ENCODE measurements around the gene AHI1. TPM values are rescaled to one million over a fixed set of nuclear protein-coding genes. Genes with fewer than 3 reads are reported as not detected.
"Not testable (repeated sequence)": the region's sequence is repeated elsewhere in the genome, so short reads cannot be mapped to it uniquely, and the experiment has no call there.

AHI1 gene
- total and polyA plus RNA-seq, 2 donors from 2014 or later: 9.1 to 28.5 TPM

GRCh38 chr6:135250234-135250633 lies 247.3 kb downstream of the AHI1 start:
- Histone ChIP-seq H3K4me3 (ENCODE audit: low read length in 3 of 3) (no peak overlapping the region), H3K36me3 (ENCODE audit: control insufficient read depth in 2 of 3, insufficient read depth in 3 of 3, low read length in 3 of 3) (no peaks in the 10 kb centered on the region), H3K27ac (ENCODE audit: low read depth in 2 of 2, low read length in 2 of 2) (no peak overlapping the region), H3K9me3 (ENCODE audit: control insufficient read depth in 2 of 3, insufficient read depth in 1 of 3, low read length in 3 of 3) (no peaks in the 10 kb centered on the region), H3K4me1 (ENCODE audit: control insufficient read depth in 2 of 3, insufficient read depth in 2 of 3, low read depth in 1 of 3, low read length in 3 of 3) (no peaks in the 10 kb centered on the region), H3K9ac (ENCODE audit: low read length in 3 of 3) (no peak overlapping the region), H3K27me3 (ENCODE audit: control insufficient read depth, insufficient read depth, low read length) (no peaks in the 10 kb centered on the region)
- TF ChIP-seq CTCF (IDR thresholded peaks at IDR 0.05; ENCODE audit: borderline replicate concordance, extremely low read depth, insufficient read depth): no peak
- intact Hi-C loops (cut with DNase I): no loop called here
- DNase-seq: no peak
- FAIRE-seq: no peak

GRCh38 chr6:135246412-135247012 lies 251.0 kb downstream of the AHI1 start:
- H3K4me3 ChIP-seq (ENCODE audit: low read length in 3 of 3); DNase-seq; intact Hi-C loops (cut with DNase I); H3K27me3 ChIP-seq (ENCODE audit: control insufficient read depth, insufficient read depth, low read length); H3K36me3 ChIP-seq (ENCODE audit: control insufficient read depth in 2 of 3, insufficient read depth in 3 of 3, low read length in 3 of 3); H3K4me1 ChIP-seq (ENCODE audit: control insufficient read depth in 2 of 3, insufficient read depth in 2 of 3, low read depth in 1 of 3, low read length in 3 of 3); H3K9me3 ChIP-seq (ENCODE audit: control insufficient read depth in 2 of 3, insufficient read depth in 1 of 3, low read length in 3 of 3); H3K27ac ChIP-seq (ENCODE audit: low read depth in 2 of 2, low read length in 2 of 2); FAIRE-seq; H3K9ac ChIP-seq (ENCODE audit: low read length in 3 of 3): not testable (repeated sequence)

- intact Hi-C loops (cut with DNase I): no loop called here
- DNase-seq (no peak), FAIRE-seq (no peak)
- Histone ChIP-seq H3K4me1 (ENCODE audit: control insufficient read depth in 2 of 3, insufficient read depth in 2 of 3, low read depth in 1 of 3, low read length in 3 of 3) (no peaks in the 10 kb centered on the region), H3K9me3 (ENCODE audit: control insufficient read depth in 2 of 3, insufficient read depth in 1 of 3, low read length in 3 of 3) (no peaks in the 10 kb centered on the region), H3K27ac (ENCODE audit: low read depth in 2 of 2, low read length in 2 of 2) (no peak overlapping the region), H3K9ac (ENCODE audit: low read length in 3 of 3) (no peak overlapping the region), H3K36me3 (ENCODE audit: control insufficient read depth in 2 of 3, insufficient read depth in 3 of 3, low read length in 3 of 3) (no peaks in the 10 kb centered on the region), H3K4me3 (ENCODE audit: low read length in 3 of 3) (no peak overlapping the region), H3K27me3 (ENCODE audit: control insufficient read depth, insufficient read depth, low read length) (no peaks in the 10 kb centered on the region)
- no peak for TF ChIP-seq CTCF (IDR thresholded peaks at IDR 0.05; ENCODE audit: borderline replicate concordance, extremely low read depth, insufficient read depth)
Measured at GRCh38 chr6:135244805-135245204, 252.7 kb downstream of the AHI1 start.

GRCh38 chr6:135243871-135244796 lies 253.4 kb downstream of the AHI1 start:
- Histone ChIP-seq H3K36me3 (ENCODE audit: control insufficient read depth in 2 of 3, insufficient read depth in 3 of 3, low read length in 3 of 3) (no peaks in the 10 kb centered on the region), H3K9ac (ENCODE audit: low read length in 3 of 3) (no peak overlapping the region), H3K27me3 (ENCODE audit: control insufficient read depth, insufficient read depth, low read length) (no peaks in the 10 kb centered on the region), H3K9me3 (ENCODE audit: control insufficient read depth in 2 of 3, insufficient read depth in 1 of 3, low read length in 3 of 3) (no peaks in the 10 kb centered on the region), H3K4me1 (ENCODE audit: control insufficient read depth in 2 of 3, insufficient read depth in 2 of 3, low read depth in 1 of 3, low read length in 3 of 3) (no peaks in the 10 kb centered on the region), H3K27ac (ENCODE audit: low read depth in 2 of 2, low read length in 2 of 2) (no peak overlapping the region), H3K4me3 (ENCODE audit: low read length in 3 of 3) (no peak overlapping the region)
- no peak for FAIRE-seq
- intact Hi-C loops (cut with DNase I): no loop called here
- TF ChIP-seq CTCF (IDR thresholded peaks at IDR 0.05; ENCODE audit: borderline replicate concordance, extremely low read depth, insufficient read depth): no peak
- no peak for DNase-seq
